Activated CD4-positive, CD25-positive, alpha-beta regulatory T cell treated with anti-CD3 and anti-CD28 coated beads, Interleukin-2, amount 50 U/mL, for 24 hours (primary cell): ENCODE data around the gene TSSC4.

Experiments used
- ATAC-seq, 2 donors: fragments of 150-1000 bp; cut with Tn5 transposase; one replicate each; pipeline ENCODE4 v1.10.0; 2021; ENCODE audit warnings: mild to moderate bottlenecking in 1 of 2, moderate library complexity in 1 of 2

The TSSC4 gene

GRCh38 chr11:2369896-2370295 is 30.7 kb upstream of the TSSC4 start:
- no peak for ATAC-seq

- ATAC-seq: no peak
These were observed 25.9 kb upstream of the TSSC4 start for GRCh38 chr11:2374456-2375201.

DNA sequence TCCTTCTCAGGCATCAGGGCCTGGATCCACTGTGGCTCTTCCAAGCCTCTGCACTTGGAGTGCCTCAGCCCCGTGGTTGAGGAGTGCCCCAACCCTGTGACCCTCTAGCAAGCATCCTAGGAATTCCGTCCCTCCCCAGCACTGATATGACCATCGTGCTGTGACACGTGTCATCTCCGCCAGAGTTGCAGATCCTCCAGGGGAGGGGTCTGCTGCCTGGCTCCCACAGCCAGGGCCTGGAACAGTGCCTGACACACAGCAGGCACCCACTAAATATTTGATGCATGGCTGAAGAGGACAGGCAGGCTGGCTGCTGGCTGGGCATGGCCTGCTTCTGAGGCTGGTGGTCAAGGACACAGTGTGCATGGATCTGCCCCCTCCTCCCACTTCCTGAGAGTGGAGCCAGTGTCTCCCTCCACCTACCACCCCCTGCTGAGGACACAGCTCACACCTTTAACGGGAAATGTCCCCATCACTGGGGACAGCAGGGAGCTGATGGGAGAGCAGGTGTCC is 25.2 kb upstream of the TSSC4 start:
- no peak for ATAC-seq

- no peak for ATAC-seq
These were observed 24.5 kb upstream of the TSSC4 start for GRCh38 chr11:2375964-2376551.

DNA sequence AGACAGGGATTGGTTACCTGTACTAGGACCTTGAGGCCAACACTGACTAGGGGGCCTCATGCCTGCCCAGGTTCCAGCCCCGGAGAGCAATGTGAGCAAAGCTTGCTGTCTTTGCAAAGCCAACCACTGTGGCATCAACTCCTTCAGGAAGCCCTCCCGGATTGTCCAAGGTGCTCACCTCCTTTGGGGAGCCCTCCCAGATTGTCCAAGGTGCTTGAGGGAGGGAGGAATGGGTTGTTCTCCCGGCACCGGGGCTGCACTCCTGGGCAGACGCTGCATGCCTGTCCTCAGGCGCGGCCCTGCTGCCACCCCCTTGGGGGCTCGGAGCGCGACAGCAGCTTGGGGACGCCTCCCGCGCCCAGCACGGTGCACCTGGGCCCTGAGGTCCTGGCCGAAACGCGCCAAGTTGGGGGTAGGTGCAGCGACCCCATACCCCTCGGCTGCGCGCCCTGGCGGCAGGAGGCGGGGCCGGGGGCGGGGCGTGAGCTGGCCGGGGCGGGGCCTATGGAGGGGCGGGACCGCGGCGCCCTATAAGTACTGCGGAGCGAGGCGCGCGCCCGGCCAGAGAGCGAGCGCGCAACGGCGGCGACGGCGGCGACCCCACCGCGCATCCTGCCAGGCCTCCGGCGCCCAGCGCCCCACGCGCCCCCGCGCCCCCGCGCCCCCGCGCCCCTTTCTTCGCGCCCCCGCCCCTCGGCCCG is 23.6 kb upstream of the TSSC4 start, which contains the start of gene CD81:
TSS of gene CD81 (plus strand) at position 560 of the 701 bp plus-strand sequence. CDS start 240 bp downstream, outside the sequence.
- peak; percentile 73 for ATAC-seq

DNA sequence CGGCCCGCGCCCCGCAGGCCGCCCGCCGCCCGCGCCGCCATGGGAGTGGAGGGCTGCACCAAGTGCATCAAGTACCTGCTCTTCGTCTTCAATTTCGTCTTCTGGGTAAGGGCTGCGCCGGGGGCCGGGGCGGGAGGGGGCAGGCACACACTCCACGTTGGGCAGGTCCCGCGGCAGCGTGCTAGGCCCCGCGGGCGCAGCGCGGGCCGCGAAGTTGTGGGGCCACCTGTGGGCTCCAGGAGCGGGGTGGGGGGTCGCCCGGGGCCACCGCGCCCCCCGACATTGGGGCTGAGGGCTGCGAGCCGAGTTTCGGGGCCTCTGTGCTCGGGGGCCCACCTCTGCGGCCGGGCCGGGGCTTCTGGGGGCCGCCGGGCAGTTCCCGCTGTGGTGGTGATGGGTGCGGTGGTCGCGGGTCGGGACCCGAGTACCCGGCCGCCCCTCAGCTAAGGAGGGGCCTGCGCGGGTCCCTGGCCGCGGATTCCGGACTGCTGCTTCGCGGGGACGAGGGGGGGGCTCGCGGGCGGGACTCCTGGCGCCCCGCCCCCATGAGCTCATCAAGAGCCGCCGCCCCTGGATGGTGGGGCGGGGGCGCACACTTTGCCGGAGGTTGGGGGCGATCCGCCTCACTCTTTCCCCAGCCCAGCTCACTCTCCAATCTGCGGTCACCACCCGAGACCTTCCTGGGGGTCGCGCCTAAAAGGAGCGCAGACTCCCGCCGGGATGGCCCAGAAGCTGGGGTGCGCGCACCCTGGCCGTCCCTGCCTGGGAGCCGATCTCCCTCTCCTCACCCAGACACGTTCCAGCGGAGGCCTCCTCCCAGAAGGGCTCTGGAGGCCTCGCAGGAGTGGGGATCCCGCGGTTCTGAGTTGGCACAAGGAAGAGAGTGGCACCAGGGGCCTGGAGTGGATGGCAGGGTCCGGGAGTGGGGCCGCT is 22.8 kb upstream of the TSSC4 start:
- ATAC-seq: peak; percentile 53 to 55

GRCh38 chr11:2378527-2379210 is 21.9 kb upstream of the TSSC4 start:
- no peak for ATAC-seq

- ATAC-seq: no peak
These were observed 20.9 kb upstream of the TSSC4 start for GRCh38 chr11:2379466-2380174.

- no peak for ATAC-seq
These were observed 20.2 kb upstream of the TSSC4 start for GRCh38 chr11:2380396-2380795.

- ATAC-seq: no peak
These were observed 19.7 kb upstream of the TSSC4 start for GRCh38 chr11:2380807-2381350.

GRCh38 chr11:2381494-2382128 is 18.9 kb upstream of the TSSC4 start:
- ATAC-seq: no peak

- ATAC-seq: no peak
These were observed 18.4 kb upstream of the TSSC4 start for GRCh38 chr11:2382129-2382517.

DNA sequence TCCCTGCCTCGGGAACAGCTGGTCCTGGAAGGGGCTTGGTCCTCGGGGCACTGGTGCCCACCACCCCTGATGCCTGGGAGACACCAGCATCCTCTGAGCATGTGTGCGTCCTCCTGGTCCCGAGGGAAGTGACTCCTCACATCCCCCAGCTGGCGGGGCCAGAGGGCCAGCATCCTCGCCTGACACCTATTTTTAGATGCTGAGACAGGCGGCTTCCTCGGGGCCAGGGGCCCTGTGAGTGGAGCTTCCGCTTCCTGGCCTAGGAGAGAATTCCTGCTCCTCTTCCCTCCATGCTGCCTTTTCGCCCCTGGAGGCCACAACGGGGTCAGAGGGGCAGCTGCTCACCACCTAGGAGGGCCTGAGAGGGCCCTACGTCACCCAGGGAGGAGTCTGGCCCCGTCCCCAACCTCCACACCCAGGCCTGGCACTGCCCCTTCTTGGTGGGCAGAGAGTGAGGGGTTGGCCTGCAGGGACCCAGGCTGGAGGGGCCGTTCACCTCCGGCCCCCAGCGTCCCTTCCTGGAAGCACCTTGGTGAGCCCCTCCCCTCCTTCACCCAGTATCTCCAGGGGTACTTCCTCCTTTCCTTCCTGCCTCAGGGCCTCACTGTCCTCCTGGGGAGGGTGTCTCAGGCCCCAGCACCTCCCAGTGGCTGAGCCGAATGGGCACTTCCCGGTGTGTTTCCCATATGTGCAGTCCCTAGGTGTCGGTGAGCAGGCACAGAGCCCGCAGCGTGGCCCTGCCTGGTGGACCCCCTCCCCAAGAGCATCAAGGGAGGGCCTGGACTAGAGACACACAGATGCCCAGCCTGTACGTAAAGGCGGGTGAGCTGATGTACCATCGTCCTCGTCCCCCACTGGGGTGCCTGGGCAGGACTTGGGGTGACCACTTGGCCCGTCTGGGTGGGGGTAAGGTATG is 17.4 kb upstream of the TSSC4 start:
- no peak for ATAC-seq

- no peak for ATAC-seq
These were observed 16.4 kb upstream of the TSSC4 start for GRCh38 chr11:2383852-2384804.

GRCh38 chr11:2385156-2386151 is 15.1 kb upstream of the TSSC4 start:
- no peak for ATAC-seq

DNA sequence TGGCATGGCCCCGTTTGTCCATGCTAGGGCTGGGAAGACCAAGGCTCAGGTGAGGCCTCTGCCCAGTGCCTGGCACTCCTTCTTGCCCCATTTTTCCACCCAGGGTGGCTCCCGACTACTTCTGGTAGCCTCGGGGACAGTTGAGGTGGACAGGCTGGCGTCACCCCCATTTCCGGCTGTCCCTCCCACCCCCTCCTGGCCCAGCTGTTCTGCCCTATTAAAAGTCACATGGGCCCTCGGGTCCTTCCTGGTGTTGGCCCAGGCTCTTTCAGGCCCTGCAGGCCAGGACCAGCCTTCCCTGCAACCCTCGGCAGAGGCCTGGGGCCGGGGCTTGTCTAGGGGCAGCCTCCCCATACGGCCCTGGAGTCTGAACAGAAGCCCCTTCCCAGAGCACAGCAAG is 14.0 kb upstream of the TSSC4 start:
- ATAC-seq: no peak
